HG02885 (cell line): ENCODE results near the gene HSPBAP1.
A peak's percentile ranks its signal among the peaks of the same experiment; 100 is the strongest.
"Not testable (repeated sequence)": the region's sequence is repeated elsewhere in the genome, so short reads cannot be mapped to it uniquely, and the experiment has no call there.

Experiments
- ATAC-seq: cut with Tn5 transposase; IDR thresholded peaks from one replicate; pipeline ENCODE4 v1.9.1; 2021; ENCODE audit warnings: mild to moderate bottlenecking; ENCODE audit not compliant: unreplicated experiment, poor library complexity

The HSPBAP1 gene

GRCh38 chr3:122786066-122786465 lies 7.6 kb downstream of the HSPBAP1 start:
- no peak for ATAC-seq

GRCh38 chr3:122785231-122785630 lies 8.4 kb downstream of the HSPBAP1 start:
- no peak for ATAC-seq

- no peak for ATAC-seq
These were observed 9.2 kb downstream of the HSPBAP1 start for GRCh38 chr3:122784436-122784835.

- ATAC-seq, result no peak
These were observed 10.8 kb downstream of the HSPBAP1 start for GRCh38 chr3:122782804-122783203.

- ATAC-seq, result no peak
These were observed 16.1 kb downstream of the HSPBAP1 start for GRCh38 chr3:122777563-122777962.

GRCh38 chr3:122776675-122777468 lies 16.8 kb downstream of the HSPBAP1 start:
- no peak for ATAC-seq

- no peak for ATAC-seq
These were observed 19.1 kb downstream of the HSPBAP1 start for GRCh38 chr3:122774564-122774963.

GRCh38 chr3:122773944-122774509 lies 19.6 kb downstream of the HSPBAP1 start:
- peak; percentile 74 for ATAC-seq

GRCh38 chr3:122772827-122773226 lies 20.8 kb downstream of the HSPBAP1 start:
- no peak for ATAC-seq

- no peak for ATAC-seq
These were observed 23.0 kb downstream of the HSPBAP1 start for GRCh38 chr3:122770521-122771202.

- no peak for ATAC-seq
These were observed 25.9 kb downstream of the HSPBAP1 start for GRCh38 chr3:122767540-122768372.

- ATAC-seq, result no peak
These were observed 27.2 kb downstream of the HSPBAP1 start for GRCh38 chr3:122766430-122766829.

GRCh38 chr3:122760453-122761271 lies 33.0 kb downstream of the HSPBAP1 start:
- no peak for ATAC-seq

- no peak for ATAC-seq
These were observed 34.6 kb downstream of the HSPBAP1 start for GRCh38 chr3:122758877-122759560.

GRCh38 chr3:122755491-122755890 lies 38.1 kb downstream of the HSPBAP1 start:
- no peak for ATAC-seq

- ATAC-seq, result peak; percentile 62
These were observed 38.7 kb downstream of the HSPBAP1 start for GRCh38 chr3:122754929-122755328.

- ATAC-seq, result no peak
These were observed 45.3 kb downstream of the HSPBAP1 start for GRCh38 chr3:122748347-122748746.

- ATAC-seq, result not testable (repeated sequence)
These were observed 46.3 kb downstream of the HSPBAP1 start for GRCh38 chr3:122747295-122747694.

GRCh38 chr3:122745369-122746021 lies 48.1 kb downstream of the HSPBAP1 start:
- ATAC-seq, result no peak
